Prostate gland (tissue), 2 donors: ENCODE measurements around the gene SUFU. TPM values are rescaled to one million over a fixed set of nuclear protein-coding genes. Genes with fewer than 3 reads are reported as not detected.

ENCODE experiments used
- DNase-seq: peaks from one replicate; pipeline ENCODE4 v3.0.0-alpha.2; 2019; ENCODE audit warnings: low spot score
- H3K27ac ChIP-seq, 2 donors: fragments of 200-600 bp; sonication (generic); 2 replicates each; pipeline ENCODE4 v1.5.1; 2017 to 2019
- H3K27me3 ChIP-seq: fragments of 200-600 bp; sonication (generic); replicated peaks from 2 replicates; pipeline ENCODE4 v1.5.1; 2019; ENCODE audit not compliant: insufficient read depth
- H3K36me3 ChIP-seq, 2 donors: fragments of 200-600 bp; sonication (generic); 1 replicate in 1 of 2; 2 replicates in 1 of 2; pipeline versions ENCODE4 v1.5.1 to v1.8.1; 2017 to 2019
- H3K4me1 ChIP-seq: fragments of 200-600 bp; sonication (generic); replicated peaks from 2 replicates; pipeline ENCODE4 v1.5.1; 2019
- H3K4me3 ChIP-seq, 2 donors: fragments of 200-600 bp; sonication (generic); 2 replicates each; pipeline ENCODE4 v1.5.1; 2017 to 2019
- H3K9me3 ChIP-seq: fragments of 200-600 bp; sonication (generic); 2 replicates; pipeline ENCODE4 v1.5.1; 2017
- CTCF ChIP-seq, 4 experiments: fragments of 200-600 bp in 2 of 4; fragments of 450-650 bp in 2 of 4; sonication (generic) in 2 of 4; IDR thresholded peaks; 1 replicate in 3 of 4; 2 replicates in 1 of 4; pipeline ENCODE4 v1.5.1; 2016 to 2019; ENCODE audit warnings: antibody characterized with exemption in 4 of 4, mild to moderate bottlenecking in 2 of 4, moderate library complexity in 2 of 4
- POLR2A ChIP-seq: fragments of 450-650 bp; IDR thresholded peaks from one replicate; pipeline ENCODE4 v1.6.1; 2016; ENCODE audit warnings: antibody characterized with exemption, mild to moderate bottlenecking
- POLR2AphosphoS5 ChIP-seq: sonication (generic); formaldehyde crosslinking; IDR thresholded peaks from one replicate; pipeline ENCODE4 v1.6.1; 2017; ENCODE audit warnings: antibody characterized with exemption
- WGBS: methylation state at CpG from one replicate; pipeline ENCODE4 v1.1.5; 2018; 5-methylcytosine and 5-hydroxymethylcytosine counted together
- intact Hi-C: fragments of 100-400 bp; cut with DNase I; formaldehyde crosslinking; loops from one replicate; pipeline ENCODE4 v1.14.2; 2022
- total RNA-seq, 2 donors: library from RNA; depleted of rRNA; stranded (reverse); fragments of >200 nt; gene quantifications; one replicate each; pipeline ENCODE4 v1.1.0, GENCODE V29; 2016

Gene SUFU
- total RNA-seq, 2 donors from 2014 or later, result 17.4 to 20.4 TPM

- H3K27ac ChIP-seq, result no peak overlapping the region
- H3K4me3 ChIP-seq, result no peak overlapping the region
- no peak for TF ChIP-seq POLR2AphosphoS5
- TF ChIP-seq CTCF (IDR thresholded peaks at IDR 0.05), result no peak
- TF ChIP-seq POLR2A, result no peak
- no peaks in the 10 kb centered on the region for H3K36me3 ChIP-seq
- intact Hi-C loops, result no loop called here
- H3K9me3 ChIP-seq, result no peaks in the 10 kb centered on the region
- WGBS, result 94% methylated on average over 9 of the region's 9 CpGs
- H3K4me1 ChIP-seq, result peaks cover 30% of the 10 kb centered on the region
- DNase-seq, result no peak
- H3K27me3 ChIP-seq, result no peaks in the 10 kb centered on the region
Measured at GRCh38 chr10:102617041-102617440, 113.3 kb downstream of the SUFU start.

- intact Hi-C loops, result no loop called here
- Histone ChIP-seq H3K4me1 (peaks cover 35% of the 10 kb centered on the region), H3K27me3 (no peaks in the 10 kb centered on the region), H3K27ac (no peak overlapping the region), H3K9me3 (no peaks in the 10 kb centered on the region), H3K4me3 (no peak overlapping the region), H3K36me3 (no peaks in the 10 kb centered on the region)
- 82% methylated on average over 8 of the region's 8 CpGs for WGBS
- TF ChIP-seq POLR2A (no peak), POLR2AphosphoS5 (no peak), CTCF (IDR thresholded peaks at IDR 0.05) (no peak)
- DNase-seq, result no peak
Measured at GRCh38 chr10:102617816-102618215, 114.0 kb downstream of the SUFU start.

GRCh38 chr10:102619281-102619981 lies 115.7 kb downstream of the SUFU start:
- WGBS, result 58% methylated on average over 8 of the region's 14 CpGs
- Histone ChIP-seq H3K4me3 (no peak overlapping the region), H3K27ac (peak overlapping the region; percentile 16 to 39), H3K36me3 (no peaks in the 10 kb centered on the region), H3K4me1 (peaks cover 35% of the 10 kb centered on the region), H3K9me3 (no peaks in the 10 kb centered on the region), H3K27me3 (no peaks in the 10 kb centered on the region)
- DNase-seq, result no peak
- TF ChIP-seq CTCF (IDR thresholded peaks at IDR 0.05) (no peak), POLR2A (no peak), POLR2AphosphoS5 (no peak)
- intact Hi-C loops, result no loop called here

GRCh38 chr10:102620138-102620590 lies 116.4 kb downstream of the SUFU start:
- H3K27me3 ChIP-seq, result no peaks in the 10 kb centered on the region
- 28% methylated on average over 5 of the region's 5 CpGs for WGBS
- no peak overlapping the region for H3K4me3 ChIP-seq
- H3K36me3 ChIP-seq, result no peaks in the 10 kb centered on the region
- H3K4me1 ChIP-seq, result peaks cover 35% of the 10 kb centered on the region
- no peaks in the 10 kb centered on the region for H3K9me3 ChIP-seq
- intact Hi-C loops, result no loop called here
- no peak for DNase-seq
- TF ChIP-seq POLR2A (no peak), POLR2AphosphoS5 (no peak), CTCF (IDR thresholded peaks at IDR 0.05) (no peak)
- H3K27ac ChIP-seq, result peak overlapping the region; percentile 16 to 39
